HG02973 (cell line): Measurements from ENCODE around the gene KCNH3.

Source experiments
- ATAC-seq: cut with Tn5 transposase; IDR thresholded peaks from one replicate; pipeline ENCODE4 v1.9.1; 2021; ENCODE audit warnings: moderate library complexity; ENCODE audit not compliant: unreplicated experiment

KCNH3 gene

GRCh38 chr12:49543914-49544815 lies 5.3 kb downstream of the KCNH3 start:
- no peak for ATAC-seq

GRCh38 chr12:49545815-49546214 lies 7.0 kb downstream of the KCNH3 start:
- no peak for ATAC-seq

DNA sequence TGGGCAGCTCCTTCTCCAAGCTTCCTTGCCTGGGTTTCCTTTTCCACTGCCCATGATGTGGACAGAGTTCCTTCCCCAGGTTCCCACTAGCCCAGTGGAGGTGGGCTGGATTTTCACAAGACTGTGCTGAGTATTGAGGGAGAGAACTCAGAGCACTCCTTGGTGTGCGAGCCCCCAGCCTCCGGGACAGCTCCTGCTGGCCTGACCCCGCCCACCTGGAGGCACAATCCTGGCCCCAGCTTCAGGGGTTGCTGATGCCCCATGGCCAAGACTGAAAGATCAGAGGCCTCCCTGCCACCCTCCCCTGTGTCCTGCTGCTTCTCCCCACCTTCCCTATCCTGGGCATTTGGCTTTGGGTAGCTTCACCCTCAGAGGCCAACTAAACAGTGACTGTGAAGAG lies 7.7 kb downstream of the KCNH3 start:
- ATAC-seq: no peak

GRCh38 chr12:49547090-49547690 lies 8.4 kb downstream of the KCNH3 start:
- ATAC-seq: no peak

- no peak for ATAC-seq
Measured at GRCh38 chr12:49548481-49548821, 9.6 kb downstream of the KCNH3 start.

DNA sequence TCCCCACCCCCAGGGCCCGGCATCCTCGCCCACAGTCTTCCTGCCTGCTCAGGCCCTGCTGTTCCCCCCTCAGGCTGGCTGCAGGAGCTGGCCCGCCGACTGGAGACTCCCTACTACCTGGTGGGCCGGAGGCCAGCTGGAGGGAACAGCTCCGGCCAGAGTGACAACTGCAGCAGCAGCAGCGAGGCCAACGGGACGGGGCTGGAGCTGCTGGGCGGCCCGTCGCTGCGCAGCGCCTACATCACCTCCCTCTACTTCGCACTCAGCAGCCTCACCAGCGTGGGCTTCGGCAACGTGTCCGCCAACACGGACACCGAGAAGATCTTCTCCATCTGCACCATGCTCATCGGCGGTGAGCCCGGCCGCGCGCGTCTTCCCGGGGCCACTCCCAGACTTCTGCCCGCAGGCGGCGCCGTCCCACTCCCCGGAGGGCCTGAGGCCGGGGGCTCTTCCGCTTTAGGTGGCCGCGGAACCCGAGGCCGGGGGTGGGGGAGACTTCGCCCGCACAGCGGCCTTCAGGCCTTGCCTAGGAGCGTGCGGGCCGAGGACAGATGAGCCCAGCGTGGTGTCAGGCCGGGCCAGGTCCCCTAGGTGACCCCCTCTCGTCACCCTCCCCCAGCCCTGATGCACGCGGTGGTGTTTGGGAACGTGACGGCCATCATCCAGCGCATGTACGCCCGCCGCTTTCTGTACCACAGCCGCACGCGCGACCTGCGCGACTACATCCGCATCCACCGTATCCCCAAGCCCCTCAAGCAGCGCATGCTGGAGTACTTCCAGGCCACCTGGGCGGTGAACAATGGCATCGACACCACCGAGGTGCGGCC lies 10.2 kb downstream of the KCNH3 start:
- ATAC-seq: no peak

- ATAC-seq: no peak
Measured at GRCh38 chr12:49549735-49550692, 11.2 kb downstream of the KCNH3 start.

DNA sequence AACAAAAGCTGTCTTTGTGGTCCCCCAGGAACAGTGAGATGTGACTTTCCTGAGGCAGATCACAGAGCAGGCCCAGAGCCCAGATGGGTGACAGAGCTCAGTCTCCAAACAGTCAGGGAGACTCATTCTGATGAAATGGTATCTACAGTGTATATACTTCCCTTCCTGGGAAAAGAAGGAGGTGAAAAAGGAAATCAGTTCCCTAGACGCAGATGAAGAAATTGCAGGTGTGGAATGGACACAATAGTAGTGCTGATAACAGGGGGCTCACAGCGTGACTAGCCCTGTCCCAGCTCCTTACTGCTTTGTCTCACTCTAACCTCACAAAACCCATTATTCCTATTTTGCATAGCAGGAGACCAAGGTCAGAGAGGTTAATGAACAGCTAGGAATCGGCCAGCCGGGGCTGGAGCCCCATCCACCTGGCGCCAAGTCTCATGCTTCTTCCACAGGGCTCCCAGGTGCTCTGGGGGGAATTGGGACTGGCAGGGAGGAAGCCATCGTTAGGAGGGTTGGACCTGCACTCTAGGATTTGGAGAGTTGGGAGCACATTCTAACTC lies 11.9 kb downstream of the KCNH3 start:
- ATAC-seq: no peak

- no peak for ATAC-seq
Measured at GRCh38 chr12:49552014-49552413, 13.2 kb downstream of the KCNH3 start.

- ATAC-seq: no peak
Measured at GRCh38 chr12:49552425-49552824, 13.6 kb downstream of the KCNH3 start.

- ATAC-seq: no peak
Measured at GRCh38 chr12:49552899-49553298, 14.1 kb downstream of the KCNH3 start.

DNA sequence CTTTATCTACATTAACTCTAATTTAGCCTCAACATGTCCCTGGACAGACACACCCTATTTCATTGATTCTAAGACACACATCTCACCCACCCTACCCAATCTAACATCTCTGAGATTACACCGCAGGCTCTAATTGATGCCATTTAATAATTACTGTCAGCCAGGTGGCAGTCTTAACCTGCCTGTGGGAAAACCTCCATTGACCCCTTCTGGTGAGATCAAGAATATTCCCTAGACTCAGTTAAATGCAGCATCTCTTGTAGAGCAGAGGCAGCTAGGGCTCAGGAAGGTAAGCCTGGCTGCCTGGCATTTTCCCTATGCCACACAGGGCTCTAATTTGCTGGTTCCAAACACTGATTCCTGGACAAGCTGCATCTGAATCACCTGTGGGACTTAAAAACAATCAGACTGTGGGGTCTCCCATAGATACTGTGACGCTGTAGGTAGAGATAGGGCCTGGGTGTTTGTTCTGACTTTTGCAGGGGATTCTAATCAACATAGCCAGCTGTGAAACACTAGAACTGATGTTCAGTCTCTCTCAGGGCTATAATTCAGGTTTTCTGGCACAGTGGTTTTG lies 14.8 kb downstream of the KCNH3 start:
- ATAC-seq: no peak

DNA sequence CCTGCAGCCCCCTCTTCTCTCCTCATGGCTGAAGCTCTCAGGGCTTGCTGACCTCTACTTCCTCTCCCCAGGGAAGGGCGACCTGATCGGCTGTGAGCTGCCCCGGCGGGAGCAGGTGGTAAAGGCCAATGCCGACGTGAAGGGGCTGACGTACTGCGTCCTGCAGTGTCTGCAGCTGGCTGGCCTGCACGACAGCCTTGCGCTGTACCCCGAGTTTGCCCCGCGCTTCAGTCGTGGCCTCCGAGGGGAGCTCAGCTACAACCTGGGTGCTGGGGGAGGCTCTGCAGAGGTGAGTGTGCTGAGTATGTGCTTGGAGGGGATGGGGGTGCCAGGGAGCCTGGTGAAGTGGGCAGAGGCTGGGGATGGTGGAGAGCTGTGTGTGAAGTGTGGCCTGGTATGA lies 15.4 kb downstream of the KCNH3 start:
- no peak for ATAC-seq

- ATAC-seq: no peak
Measured at GRCh38 chr12:49555631-49556390, 17.0 kb downstream of the KCNH3 start.

- ATAC-seq: no peak
Measured at GRCh38 chr12:49556391-49557186, 17.8 kb downstream of the KCNH3 start.

DNA sequence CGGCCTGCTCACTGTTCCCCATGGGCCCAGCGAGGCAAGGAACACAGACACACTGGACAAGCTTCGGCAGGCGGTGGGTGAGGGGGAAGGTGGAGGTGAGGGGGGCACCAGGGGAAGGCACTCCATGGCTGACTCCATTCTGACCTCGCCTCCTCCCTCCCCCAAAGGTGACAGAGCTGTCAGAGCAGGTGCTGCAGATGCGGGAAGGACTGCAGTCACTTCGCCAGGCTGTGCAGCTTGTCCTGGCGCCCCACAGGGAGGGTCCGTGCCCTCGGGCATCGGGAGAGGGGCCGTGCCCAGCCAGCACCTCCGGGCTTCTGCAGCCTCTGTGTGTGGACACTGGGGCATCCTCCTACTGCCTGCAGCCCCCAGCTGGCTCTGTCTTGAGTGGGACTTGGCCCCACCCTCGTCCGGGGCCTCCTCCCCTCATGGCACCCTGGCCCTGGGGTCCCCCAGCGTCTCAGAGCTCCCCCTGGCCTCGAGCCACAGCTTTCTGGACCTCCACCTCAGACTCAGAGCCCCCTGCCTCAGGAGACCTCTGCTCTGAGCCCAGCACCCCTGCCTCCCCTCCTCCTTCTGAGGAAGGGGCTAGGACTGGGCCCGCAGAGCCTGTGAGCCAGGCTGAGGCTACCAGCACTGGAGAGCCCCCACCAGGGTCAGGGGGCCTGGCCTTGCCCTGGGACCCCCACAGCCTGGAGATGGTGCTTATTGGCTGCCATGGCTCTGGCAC lies 18.5 kb downstream of the KCNH3 start:
- ATAC-seq: no peak

DNA sequence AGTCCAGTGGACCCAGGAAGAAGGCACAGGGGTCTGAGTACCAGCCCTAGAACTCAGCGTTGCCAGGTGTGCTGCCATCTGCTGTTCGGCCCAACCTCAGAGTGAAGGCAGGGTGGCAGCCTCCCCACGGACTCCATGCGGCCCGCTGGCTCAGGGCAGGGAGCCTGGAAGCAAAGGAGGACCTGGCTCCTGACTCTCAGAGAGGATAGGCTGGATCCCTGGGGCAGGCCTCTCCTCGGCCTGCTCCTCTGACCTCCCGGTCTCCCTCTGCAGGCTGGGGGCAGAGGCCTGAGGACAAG lies 19.0 kb downstream of the KCNH3 start:
- no peak for ATAC-seq

GRCh38 chr12:49558526-49558925 lies 19.7 kb downstream of the KCNH3 start:
- no peak for ATAC-seq
